ENCODE results near the gene TEX13A. TPM values are rescaled to one million over a fixed set of nuclear protein-coding genes. Genes with fewer than 3 reads are reported as not detected.

TEX13A gene
- total and polyA plus RNA-seq, 2 of the 8 experiments (the other 6 are each of a cell fraction or from before 2014, with no cell fraction given), result not detected

DNA sequence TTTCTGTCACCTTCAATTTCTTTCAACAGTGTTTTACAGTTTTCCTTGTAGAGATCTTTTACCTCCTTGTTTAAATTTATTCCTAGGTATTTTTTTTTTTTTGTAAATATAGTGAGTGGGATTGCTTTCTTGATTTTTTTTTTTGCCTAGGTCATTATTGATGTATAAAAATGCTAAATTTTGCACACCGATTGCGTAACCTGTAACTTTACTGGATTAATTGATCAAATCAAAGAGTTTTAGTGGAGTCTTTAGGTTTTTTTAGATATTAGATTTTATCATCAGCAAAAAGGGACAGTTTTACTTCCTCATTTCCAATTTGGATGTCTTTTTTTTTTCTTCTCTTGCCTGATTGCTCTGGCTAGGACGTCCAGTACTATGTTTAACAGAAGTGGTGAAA is 40.9 kb downstream of the TEX13A start:
- Histone ChIP-seq H2BK120ac (replicated peaks; ENCODE audit: low read depth, low read length) (no peak overlapping the region), H4K5ac (ENCODE audit: insufficient read length, low read depth, low read length) (no peak overlapping the region), H3K79me1 (ENCODE audit: low read depth, low read length) (no peaks in the 10 kb centered on the region), H3K18ac (ENCODE audit: extremely low read depth, low read length) (no peak overlapping the region), H3K4ac (replicated peaks; ENCODE audit: insufficient read length, low read depth, low read length) (no peak overlapping the region), H3K27ac (ENCODE audit: low read depth, low read length) (no peak overlapping the region), H4K91ac (replicated peaks; ENCODE audit: insufficient read length, low read length) (no peak overlapping the region), H2BK20ac (ENCODE audit: low read length) (no peak overlapping the region), H2AFZ (ENCODE audit: low read length) (no peak overlapping the region), H4K8ac (ENCODE audit: extremely low read depth, insufficient read depth, low read length) (no peak overlapping the region), H2AK5ac (ENCODE audit: low read depth, low read length) (no peak overlapping the region), H4K20me1 (replicated peaks in 1 of 2; ENCODE audit: control insufficient read depth in 1 of 2, insufficient read depth in 2 of 2, low read length in 2 of 2) (no peaks in the 10 kb centered on the region), H3K9ac (replicated peaks in 1 of 4; ENCODE audit: extremely low read depth in 1 of 4, low read depth in 3 of 4, low read length in 3 of 4) (no peak overlapping the region), H3K27me3 (replicated peaks in 1 of 4; ENCODE audit: control insufficient read depth in 3 of 4, extremely low read depth in 1 of 4, insufficient read depth in 3 of 4, low read length in 3 of 4) (no peaks in the 10 kb centered on the region), H2BK12ac (ENCODE audit: low read depth, low read length) (no peak overlapping the region), H3K36me3 (ENCODE audit: control insufficient read depth in 2 of 4, insufficient read depth in 4 of 4, low read length in 3 of 4) (no peaks in the 10 kb centered on the region), H3K23me2 (ENCODE audit: low read depth, low read length) (no peaks in the 10 kb centered on the region), H3K4me1 (replicated peaks in 1 of 4; ENCODE audit: control insufficient read depth in 3 of 4, insufficient read depth in 4 of 4, low read length in 3 of 4) (no peaks in the 10 kb centered on the region), H3K14ac (ENCODE audit: insufficient read length) (no peak overlapping the region), H3K4me3 (ENCODE audit: extremely low read depth in 1 of 4, insufficient read depth in 2 of 4, low read depth in 3 of 4, low read length in 4 of 4) (no peak overlapping the region), H3K23ac (ENCODE audit: insufficient read length) (no peak overlapping the region), H3K4me2 (ENCODE audit: insufficient read depth in 1 of 2, low read depth in 2 of 2, low read length in 2 of 2) (no peak overlapping the region), H3K56ac (replicated peaks; ENCODE audit: insufficient read length, low read depth, low read length) (no peak overlapping the region), H3K79me2 (ENCODE audit: control insufficient read depth in 1 of 2, insufficient read depth in 2 of 2, low read length in 2 of 2) (no peaks in the 10 kb centered on the region), H3K9me3 (ENCODE audit: insufficient read depth in 2 of 2, low read depth in 1 of 2, low read length in 1 of 2) (no peaks in the 10 kb centered on the region), H2BK5ac (ENCODE audit: low read depth, low read length) (no peak overlapping the region), H2BK15ac (ENCODE audit: low read length) (no peak overlapping the region)
- WGBS, 2 experiments (ENCODE audit: extremely low coverage in 1 of 2, insufficient coverage in 1 of 2, insufficient read length in 1 of 2, insufficient replicate concordance in 2 of 2, low coverage in 1 of 2, low lambda C conversion rate in 2 of 2, missing lambda C conversion rate in 1 of 2), result 80% methylated on average over 3 of the region's 3 CpGs; no CpG with 5 or more reads in 1 of the 2 experiments
- FAIRE-seq (no peak), DNase-seq (ENCODE audit: low read depth in 1 of 2, low spot score in 2 of 2) (no peak)
- POLR2A ChIA-PET (ENCODE audit: partially characterized antibody), result no interaction called here
- CTCF ChIA-PET (ENCODE audit: partially characterized antibody), result interaction anchor here (1.5 kb wide), 1 partner anchor 10 kb away, joined by 3 read pairs; no protein-coding TSS in a partner anchor
- no peak for TF ChIP-seq ATF3 (IDR thresholded peaks at IDR 0.05; ENCODE audit: insufficient read depth, low read depth, low read length)
- TF ChIP-seq BACH1 (IDR thresholded peaks at IDR 0.05; ENCODE audit: low read length), result no peak
- TF ChIP-seq BRCA1 (IDR thresholded peaks at IDR 0.05; ENCODE audit: low read depth, low read length), result no peak
- TF ChIP-seq HDAC6 (IDR thresholded peaks at IDR 0.05; ENCODE audit: low read depth, low read length), result no peak
- TF ChIP-seq, protein P1, sequence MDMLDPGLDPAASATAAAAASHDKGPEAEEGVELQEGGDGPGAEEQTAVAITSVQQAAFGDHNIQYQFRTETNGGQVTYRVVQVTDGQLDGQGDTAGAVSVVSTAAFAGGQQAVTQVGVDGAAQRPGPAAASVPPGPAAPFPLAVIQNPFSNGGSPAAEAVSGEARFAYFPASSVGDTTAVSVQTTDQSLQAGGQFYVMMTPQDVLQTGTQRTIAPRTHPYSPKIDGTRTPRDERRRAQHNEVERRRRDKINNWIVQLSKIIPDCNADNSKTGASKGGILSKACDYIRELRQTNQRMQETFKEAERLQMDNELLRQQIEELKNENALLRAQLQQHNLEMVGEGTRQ (IDR thresholded peaks at IDR 0.05; ENCODE audit: low read length), result no peak

Data from H1 (cell line).